ENCODE results near the gene CCDC12.

CCDC12 gene

DNA sequence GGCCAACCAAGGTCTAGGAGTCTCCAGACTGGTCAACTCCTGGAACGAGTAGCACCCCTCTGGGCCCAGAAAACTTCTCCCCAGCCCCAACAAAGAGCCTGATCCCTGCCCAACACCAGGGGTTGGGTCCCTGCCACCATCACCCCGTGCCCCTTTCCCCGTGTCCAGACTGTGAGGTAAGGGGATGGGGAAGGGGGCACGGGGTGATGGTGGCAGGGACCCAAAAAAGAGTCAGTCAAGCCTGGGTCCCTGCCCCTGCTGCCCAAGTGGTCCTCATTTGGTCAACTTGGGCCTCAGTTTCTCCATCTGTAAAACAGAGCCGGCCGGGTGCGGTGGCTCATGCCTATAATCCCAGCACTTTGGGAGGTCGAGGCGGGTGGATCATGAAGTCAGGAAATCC, 1.8 kb upstream of the CCDC12 start:
- DNase-seq (ENCODE audit: low read depth) = no peak
- no peak overlapping the region for H3K4me3 ChIP-seq (ENCODE audit: low read depth, low read length)
- no peak for TF ChIP-seq CTCF (conservative IDR thresholded peaks at IDR 0.05; ENCODE audit: low read depth, low read length)

- TF ChIP-seq CTCF (conservative IDR thresholded peaks at IDR 0.05; ENCODE audit: low read depth, low read length) = no peak
- no peak for DNase-seq (ENCODE audit: low read depth)
- no peak overlapping the region for H3K4me3 ChIP-seq (ENCODE audit: low read depth, low read length)
Measured at GRCh38 chr3:46977811-46978195, 1.3 kb upstream of the CCDC12 start.

- TF ChIP-seq CTCF (conservative IDR thresholded peaks at IDR 0.05; ENCODE audit: low read depth, low read length) = no peak
- no peak overlapping the region for H3K4me3 ChIP-seq (ENCODE audit: low read depth, low read length)
Measured at GRCh38 chr3:46974421-46975171, 1.9 kb downstream of the CCDC12 start.

DNA sequence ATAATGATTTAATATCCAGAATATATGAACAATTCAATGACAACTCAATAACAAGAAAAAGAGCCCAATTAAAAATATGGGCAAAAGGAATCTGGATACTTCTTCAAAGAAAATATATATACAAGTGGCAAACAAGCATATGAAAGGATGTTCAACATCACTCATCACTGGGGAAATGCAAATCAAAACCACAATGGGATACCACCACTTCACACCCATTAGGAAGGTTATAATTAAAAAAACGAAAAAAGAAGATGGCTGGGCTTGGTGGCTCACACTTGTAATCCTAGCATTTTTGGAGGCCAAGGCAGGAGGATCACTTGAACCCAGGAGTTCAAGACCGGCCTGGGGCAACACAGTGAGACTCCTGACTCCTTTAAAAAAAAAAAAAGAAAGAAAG, 4.1 kb downstream of the CCDC12 start:
- H3K4me3 ChIP-seq (ENCODE audit: low read depth, low read length) = no peak overlapping the region
- TF ChIP-seq CTCF (conservative IDR thresholded peaks at IDR 0.05; ENCODE audit: low read depth, low read length) = no peak
- no peak for DNase-seq (ENCODE audit: low read depth)

More at GRCh38 chr3:46974421-46975171, 1.9 kb downstream of the CCDC12 start:
- DNase-seq (ENCODE audit: low read depth) = no peak

GRCh38 chr3:46971742-46972141, 4.8 kb downstream of the CCDC12 start:
- H3K4me3 ChIP-seq (ENCODE audit: low read depth, low read length) = no peak overlapping the region
- no peak for TF ChIP-seq CTCF (conservative IDR thresholded peaks at IDR 0.05; ENCODE audit: low read depth, low read length)
- DNase-seq (ENCODE audit: low read depth) = no peak

DNA sequence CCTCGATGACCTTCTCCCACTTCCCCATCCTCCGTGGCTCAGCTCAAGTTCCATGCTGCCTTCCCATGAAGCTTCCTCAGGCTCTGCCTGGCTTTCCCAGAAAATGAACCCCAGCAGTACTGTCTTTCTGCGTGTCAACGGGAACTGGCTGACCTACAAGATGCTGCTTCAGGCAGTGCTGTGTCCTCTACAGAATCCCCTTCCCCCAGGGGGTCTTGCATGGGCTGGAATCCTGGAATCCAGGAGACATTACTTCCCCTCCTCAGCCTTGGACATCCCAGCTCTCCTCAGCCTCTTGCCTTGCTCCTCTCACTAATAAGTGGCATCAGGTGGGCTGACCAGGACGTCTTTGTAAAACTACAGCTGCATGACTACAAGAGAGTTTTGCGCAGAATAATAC, 5.4 kb downstream of the CCDC12 start:
- no peak for DNase-seq (ENCODE audit: low read depth)
- no peak for TF ChIP-seq CTCF (conservative IDR thresholded peaks at IDR 0.05; ENCODE audit: low read depth, low read length)
- no peak overlapping the region for H3K4me3 ChIP-seq (ENCODE audit: low read depth, low read length)

Data from choroid plexus epithelial cell (primary cell).